CD4-positive, alpha-beta T cell treated with Interferon gamma for 1 hour (primary cell): ENCODE data around the gene EME2.
"Not testable (repeated sequence)": the region's sequence is repeated elsewhere in the genome, so short reads cannot be mapped to it uniquely, and the experiment has no call there.

Experiments used
- DNase-seq: peaks from one replicate; pipeline ENCODE4 v3.0.0-alpha.2; 2020

EME2 gene

DNA sequence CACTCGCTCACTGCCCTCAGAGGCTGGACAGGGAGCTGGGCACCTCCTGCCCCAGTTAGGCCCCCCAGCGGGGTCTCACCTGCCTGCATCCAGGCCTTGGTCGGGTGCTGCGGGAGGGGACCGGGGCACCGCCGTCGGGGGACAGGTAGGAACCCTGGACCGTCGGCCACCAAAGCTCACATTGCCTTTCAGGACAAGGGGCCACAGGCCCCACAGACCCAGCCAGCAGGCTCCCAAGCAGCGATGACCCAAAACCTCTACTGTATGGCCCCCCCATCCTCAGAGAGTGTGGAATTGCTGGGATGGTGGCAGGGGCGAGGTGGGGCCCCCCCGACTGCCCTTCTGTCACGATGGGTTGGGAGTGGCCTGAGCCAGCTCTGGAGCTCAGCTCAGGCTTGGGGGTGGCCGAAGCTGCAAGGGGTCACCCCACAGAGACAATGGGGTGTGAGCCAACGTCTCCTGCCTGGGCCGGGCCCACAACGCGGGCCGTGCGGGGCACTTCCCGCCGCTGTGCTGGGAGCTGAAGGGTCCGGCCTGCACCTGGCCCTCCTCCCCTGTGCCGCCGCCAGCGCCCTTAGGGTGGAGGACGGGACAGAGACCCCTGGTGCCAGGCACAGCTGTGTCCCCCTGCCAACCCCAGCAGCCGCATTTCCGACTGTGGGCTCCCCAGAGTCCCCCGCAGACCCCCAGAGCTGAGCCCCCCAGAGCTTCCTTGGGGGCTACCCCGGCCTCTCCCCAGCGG is 20.4 kb downstream of the EME2 start:
- DNase-seq, result no peak

DNA sequence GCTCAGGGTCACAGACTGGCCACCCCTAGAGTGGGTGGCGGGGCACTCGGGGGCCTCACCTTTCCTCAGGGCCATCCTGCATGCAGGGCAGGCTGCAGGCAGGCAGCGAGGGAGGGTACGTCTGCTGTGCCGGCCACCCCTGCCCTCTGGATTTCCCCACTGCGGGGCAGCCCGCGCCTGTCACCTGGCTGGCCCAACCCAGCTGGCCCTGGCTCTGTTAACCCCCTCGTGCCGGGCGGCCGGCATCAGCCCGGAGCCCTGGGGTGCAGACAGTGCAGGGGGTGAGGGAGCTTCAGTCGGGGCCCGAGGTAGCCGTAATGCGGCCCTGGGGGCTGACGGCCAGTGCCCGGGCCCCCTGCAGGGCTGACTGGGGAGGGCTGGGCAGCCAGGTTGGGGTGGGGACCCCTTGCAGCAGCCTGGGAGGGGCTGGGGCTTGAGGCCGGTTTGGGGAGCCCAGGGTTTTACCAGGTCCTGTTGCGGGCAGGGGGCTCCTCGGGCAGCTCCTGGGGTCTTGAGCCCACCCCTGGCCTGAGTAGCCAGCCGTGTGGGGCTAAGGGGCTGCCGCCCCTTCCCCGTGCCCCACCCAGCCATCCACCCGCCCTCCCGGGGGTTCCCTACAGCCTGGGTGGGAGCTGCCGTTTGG is 21.1 kb downstream of the EME2 start, which contains the start of gene IGFALS:
Gene IGFALS, minus strand, starts transcription at position 128 of the 643 bp plus-strand sequence. Its CDS starts 53 bp downstream, at position 75.
- DNase-seq, result no peak

DNA sequence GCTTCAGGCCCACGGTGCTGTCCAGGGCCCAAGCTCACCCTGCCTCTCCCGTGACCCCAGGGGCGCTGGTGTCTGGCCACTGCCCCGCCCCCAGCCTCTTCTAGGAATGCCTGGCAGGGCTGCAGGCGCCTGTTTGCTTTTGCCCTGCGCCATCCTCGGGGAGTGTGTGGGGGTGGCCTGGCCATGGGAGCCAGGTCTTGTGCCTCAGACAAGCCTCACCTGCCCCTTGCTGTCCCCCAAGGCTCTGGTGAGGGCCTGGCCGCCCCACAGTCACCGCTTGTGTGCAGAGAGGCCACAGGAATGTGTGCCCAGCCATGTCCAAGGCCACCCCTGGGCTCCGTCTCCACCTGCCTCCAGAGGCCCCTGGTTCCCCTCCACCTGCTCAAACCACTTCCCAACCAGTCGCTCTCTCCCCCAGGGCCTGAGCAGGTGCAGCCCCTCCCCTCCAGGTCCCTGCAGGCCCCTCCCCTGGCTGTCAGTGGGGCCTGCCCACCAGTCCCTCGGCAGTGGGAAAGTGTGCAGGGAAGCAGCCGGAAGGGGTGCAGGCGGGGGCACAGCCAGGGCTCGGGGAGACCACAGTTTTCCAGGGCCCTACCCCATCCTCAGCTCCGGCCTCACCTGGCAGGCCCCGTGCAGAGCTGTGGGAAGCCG is 21.7 kb downstream of the EME2 start:
- no peak for DNase-seq

DNA sequence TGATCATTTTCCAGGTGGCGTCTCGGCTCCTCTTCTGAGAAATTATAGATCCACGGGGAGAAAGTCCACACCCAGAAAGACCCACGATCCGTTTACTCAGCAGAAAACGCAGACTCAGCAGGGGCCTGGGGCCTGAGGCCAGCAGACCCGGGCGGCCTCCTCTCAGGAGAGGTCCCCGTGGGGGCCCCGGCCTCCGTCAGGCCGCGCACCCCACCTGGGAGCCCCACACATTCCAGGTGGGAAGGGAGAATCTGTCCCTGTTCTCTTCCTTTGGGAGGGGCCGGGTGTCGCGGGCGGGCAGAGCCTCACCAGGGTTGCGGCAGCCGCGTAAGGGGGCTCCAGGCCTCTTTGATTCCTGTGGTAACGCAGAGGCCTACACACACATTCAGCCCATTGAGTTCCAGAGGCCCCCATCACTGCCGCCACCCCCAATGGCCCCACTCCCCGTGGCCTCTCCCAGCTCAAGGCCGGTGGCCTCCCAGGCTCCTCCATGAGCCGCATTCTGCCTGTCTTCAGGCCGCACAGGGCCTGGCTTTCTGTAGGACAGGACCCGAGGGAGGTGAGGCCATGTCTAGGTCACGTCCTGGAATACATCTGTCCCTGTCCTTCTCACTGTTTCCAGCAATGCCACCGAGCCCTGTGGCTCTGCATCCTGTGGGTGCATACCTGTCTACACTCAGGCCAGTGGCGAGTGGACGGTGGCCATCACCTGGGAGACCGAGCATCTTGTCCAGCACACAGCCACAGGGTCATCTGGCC is 22.5 kb downstream of the EME2 start:
- no peak for DNase-seq

DNA sequence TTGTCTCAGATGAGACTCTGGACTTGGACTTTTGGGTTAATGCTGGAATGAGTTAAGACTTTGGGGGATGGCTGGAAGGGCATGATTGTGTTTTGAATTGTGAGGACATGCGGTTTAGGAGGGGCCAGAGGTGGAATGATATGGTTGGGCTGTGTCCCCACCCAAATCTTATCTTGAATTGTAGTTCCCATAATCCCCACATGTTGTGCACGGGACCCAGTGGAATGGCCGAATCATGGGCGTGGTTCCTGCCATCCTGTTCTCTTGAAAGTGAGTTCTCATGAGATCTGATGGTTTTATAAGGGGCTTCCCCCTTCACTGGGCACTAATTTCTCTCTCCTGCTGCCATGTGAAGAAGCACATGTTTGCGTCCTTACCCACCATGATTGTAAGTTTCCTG is 26.7 kb downstream of the EME2 start:
- DNase-seq, result not testable (repeated sequence)

DNA sequence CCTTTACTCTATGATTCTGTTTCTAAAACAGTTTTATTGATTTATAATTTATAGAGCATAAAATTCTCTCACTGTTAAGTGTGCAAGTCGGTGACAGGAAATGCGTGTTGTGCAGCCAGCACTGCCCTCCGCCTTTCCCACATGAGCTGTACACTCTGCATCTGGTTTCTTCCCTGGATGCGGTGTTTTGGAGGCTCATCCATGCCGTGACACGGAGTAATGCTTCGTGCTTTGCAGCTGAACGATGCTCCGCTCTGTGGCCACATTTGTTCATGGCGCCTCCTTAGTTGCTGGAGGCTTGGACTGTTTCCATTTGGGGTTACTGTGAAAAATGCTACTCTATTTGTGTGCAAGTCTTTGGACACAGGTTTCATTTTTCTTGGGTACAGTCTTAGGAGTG is 28.1 kb downstream of the EME2 start:
- no peak for DNase-seq

DNA sequence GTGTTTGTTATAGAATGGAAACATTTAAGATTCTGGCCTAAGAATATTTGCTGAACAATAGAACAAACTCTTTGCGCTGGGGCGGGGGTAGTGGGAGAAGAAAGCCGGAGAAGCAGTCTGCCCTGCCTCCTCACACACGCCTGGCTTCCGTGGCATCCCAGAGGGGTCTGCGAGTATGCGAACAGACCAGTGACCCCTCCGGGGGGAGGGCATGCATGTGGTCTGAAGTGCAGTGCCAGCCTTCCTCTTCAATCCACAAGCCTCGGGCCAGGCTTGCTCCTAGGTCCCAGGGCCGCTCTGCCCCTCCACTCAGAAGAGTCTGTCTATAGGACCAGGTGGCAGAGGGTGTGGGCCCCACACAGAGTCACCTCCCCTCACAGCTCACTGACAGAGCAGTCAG is 35.0 kb downstream of the EME2 start:
- no peak for DNase-seq

DNA sequence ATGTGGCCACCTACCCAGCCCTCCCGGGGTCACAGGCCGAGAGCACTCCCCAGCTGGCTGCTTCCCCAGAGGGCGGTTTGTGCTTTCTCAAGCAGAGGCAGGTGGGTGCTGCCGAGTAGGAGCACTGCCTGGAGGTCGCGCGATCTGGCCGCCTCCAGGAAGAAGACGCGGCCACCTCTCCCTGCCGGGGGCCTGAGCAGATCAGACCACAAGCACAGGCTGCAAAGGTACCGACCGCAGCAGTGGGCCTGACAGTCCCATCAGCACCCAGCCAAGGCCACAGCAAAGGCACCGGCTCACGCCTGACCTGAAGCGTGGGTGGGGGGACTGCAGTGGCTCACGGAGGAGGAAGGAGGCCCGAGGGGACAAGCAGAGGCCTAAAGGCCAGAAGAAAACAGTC is 36.1 kb downstream of the EME2 start:
- DNase-seq, result no peak

DNA sequence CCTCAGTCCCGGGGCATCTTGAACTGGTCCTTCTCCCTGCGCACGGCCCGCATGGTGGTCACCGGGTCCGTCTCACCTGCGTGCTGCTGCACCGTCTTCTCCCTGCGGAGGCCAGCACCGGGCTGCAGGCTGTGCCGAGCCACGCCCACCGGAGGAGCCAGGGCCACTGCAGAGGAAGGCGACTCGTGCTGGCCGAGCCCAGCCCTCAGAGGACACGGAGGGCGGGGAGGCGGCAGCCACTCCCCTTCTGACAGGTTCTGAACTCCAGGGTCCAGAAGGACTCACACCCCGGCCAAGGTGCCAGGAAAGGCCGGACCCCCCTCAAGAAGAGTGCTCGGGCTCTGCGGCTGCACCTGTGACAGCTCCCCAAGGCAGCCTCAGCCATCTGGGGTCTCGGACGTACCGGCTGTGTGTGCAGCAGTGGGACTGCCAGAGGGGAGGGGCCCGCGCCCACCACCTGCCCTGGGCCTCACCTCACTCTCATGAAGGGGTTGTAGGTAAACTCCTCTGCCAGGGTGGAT is 36.7 kb downstream of the EME2 start:
- no peak for DNase-seq

DNA sequence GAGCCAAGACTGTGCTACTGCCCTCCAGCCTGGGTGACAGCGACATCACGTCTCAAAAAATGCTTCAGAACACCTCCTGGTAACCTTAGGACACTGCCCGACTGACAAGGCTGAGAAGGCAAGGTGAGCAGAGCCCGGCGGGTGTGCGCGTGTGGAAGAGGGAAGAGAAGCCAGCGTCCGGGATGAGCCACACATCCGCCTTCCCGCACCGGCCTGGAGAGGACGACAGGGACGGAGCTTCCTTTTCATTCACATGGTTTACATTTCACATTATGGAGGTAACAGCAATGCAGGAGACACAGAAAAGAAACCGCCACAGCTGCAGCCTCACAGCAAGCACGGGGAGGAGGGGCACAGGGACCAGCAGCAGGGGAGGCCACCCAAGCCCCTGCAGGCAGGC is 37.5 kb downstream of the EME2 start:
- no peak for DNase-seq

DNA sequence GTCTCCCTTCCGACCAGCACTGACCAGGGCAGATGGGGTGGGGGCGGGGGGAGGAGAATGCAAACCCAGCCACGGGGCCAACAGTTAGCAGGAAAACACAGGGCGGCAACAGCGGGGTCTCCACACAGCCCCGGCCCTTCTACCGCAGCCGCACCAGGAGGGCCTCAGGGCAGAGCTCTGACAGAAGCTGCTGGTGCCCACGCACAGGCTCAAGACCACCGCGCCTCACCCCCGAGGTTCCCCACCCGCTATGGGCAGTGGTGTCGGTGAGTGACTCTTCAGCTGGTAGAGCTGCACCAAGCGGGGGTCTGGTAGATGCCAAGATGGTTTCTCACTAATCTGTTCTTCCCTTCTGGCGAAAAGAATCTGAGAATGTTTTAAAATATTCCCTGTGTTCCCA is 37.9 kb downstream of the EME2 start:
- no peak for DNase-seq

DNA sequence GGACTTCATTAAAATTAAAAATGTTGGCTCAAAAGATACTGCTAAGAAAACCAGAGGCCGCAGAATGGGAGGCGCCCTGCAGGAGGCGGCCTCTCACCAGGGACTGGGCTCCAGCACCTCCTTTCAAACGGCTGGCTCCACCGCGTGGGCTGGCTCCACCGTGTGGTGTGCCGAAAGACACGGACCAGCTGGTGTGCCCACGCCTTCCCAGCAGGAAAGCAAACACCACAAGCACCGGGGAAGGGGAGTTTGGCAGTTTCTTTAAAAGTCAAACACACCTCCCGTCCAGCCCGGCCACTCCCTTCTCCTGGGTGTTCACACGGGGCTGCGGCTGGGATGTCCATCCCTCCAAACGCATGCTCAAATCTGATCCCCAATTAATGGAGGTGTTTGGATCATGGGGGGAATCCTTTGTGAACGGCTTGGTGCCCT is 40.1 kb downstream of the EME2 start:
- DNase-seq, result peak; percentile 24

DNA sequence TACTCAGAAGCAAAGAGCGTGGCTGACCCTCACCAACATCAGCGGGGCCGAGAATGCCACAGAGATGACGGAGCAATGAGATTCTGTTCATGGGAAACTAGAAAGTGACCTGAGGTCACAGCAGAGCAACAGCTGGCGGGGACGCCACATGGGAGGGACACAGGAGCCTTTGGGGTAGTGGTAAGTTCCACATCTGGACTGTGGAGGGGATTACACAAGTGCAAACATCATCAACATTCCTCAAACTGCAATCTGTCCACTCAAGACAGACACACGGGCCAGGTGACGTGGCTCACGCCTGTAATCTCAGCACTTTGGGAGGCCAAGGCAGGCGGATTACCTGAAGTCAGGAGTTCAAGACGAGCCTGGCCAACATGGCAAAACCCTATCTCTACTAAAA is 42.9 kb downstream of the EME2 start:
- DNase-seq, result no peak

DNA sequence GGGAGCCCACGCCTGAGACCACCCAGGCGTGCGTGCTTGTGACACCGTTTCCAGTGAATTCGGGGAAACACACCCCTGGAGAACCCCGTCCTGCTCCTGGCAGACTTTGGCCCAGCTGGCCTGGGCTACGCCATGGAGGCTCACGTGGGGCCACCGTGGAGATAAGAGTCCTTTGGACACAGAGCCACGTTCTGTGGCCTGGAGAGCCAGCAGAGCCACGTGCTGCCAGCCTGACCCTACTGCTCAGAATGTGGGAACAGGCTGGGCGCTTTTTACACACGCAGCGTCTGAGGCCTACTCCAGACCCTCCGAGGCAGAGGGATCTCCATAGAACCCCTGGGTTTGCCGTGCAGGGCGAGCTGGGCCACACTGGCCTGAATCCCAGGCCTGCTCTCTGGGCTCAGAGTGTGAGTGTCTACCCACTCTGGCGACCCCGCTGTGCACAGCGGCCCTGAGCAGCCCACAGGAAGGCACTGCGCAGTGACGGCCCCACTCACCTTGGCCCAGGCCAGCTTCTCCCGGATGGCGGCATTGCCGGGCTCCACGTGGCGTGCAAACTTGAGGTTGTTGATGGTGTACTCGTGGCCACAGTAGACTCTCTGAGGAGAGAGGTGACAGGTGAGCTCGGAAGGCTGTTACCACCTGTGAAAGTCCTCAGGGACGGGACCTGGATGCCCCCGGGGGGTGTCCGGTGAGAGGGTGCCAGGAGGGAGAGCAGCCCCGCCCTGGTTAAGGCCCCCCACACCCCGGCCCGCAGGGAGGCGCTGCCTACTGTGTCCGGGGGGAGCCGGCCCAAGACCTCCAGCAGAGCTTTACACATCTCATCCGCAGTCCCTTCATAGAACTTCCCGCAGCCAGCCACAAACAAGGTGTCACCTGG is 44.0 kb downstream of the EME2 start:
- no peak for DNase-seq

DNA sequence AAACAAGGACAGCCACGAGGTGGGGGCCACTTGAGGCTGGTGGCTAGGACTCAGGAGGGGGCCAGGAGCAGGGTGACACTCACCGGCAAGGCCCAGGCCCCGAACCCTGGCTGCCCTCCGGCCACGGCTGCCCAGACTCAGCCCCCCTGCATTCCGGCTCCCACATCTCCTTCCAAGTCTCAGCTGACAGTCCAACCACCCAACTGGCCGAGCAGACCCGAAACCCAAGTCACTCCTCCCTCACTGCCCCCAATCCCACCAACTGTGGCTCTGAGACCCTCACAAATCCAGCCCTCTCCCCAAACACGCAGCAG is 44.6 kb downstream of the EME2 start:
- no peak for DNase-seq

DNA sequence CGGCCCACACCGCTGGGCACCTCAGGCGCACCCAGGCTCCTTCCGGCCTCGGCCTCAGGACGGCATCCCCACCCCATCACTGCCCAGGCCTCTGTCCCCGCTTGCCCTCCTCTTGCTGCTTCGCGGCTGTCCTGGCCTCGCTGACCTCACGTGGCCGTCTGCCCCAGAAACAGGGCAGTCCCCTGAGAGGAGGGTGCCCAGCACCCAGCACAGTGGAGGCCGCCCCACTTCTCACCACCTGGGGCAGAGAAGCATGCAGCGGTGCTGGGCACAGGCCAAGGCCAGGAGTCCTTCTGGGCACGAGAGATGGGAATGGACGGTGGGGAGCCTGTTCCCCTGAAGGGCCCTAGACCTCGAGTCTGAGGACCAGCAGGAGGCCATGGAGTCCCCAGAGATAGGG is 45.1 kb downstream of the EME2 start:
- DNase-seq, result no peak

DNA sequence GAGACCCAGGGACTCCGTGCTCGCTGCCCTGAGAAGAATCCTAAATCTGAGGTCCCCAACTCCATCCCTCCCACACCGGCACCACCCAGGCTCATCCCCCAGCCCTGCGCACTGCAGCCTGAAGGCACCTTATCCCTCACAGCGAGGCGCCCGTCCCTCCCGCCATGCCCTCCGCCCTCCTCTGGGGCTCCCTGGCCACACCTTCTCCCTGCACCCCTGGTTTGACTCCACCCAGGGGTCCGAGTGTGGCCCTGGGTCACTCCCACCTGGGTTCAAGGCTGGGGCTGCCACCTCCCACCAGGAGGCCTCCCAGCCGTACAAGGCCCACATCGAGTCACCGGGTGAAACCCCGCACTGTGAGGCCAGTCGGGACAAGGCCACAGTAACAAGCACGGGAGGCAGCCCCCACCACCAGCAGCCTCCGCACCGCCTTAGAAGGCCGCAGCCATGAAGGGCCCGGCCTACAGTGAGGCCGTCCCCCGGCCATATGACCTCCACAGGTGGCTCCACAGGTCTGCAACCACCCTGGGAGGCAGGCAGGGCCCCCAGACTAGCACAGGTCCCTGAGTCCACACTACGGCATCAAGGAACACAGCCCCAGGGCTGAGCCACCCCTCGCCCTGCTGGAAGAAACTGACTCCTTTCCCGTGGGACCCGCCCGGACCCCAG is 45.7 kb downstream of the EME2 start:
- no peak for DNase-seq

DNA sequence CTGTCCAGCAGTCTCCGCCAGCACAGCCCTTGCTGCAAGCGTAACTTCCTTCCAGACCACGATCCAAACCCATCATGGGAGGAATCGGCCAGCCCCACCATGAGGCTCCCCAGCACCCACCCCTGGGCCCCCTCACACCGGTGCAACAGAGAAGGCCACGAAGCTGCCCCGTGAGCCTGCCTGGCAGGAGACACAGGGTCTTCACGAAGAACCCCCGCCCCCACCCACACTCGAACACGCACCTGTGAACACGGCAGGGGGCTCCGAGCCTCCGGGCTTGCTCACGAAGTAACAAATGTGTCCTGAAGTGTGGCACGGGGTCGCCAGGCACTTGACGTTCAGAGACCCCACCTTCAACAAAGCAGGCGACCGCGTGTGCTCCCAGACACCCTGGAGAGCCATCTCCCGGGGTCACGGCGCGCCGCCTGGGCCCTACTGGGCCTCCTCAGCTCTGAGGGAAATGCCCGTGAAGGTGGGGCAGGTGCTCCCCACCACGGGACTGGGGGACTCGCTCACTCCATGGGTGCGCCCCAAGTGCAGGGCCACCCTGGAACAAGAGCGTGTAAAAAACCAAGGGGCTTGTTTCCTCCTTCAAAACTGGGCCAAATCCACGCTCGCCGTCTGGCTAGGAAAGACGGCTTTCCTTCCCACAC is 46.4 kb downstream of the EME2 start:
- DNase-seq, result no peak

DNA sequence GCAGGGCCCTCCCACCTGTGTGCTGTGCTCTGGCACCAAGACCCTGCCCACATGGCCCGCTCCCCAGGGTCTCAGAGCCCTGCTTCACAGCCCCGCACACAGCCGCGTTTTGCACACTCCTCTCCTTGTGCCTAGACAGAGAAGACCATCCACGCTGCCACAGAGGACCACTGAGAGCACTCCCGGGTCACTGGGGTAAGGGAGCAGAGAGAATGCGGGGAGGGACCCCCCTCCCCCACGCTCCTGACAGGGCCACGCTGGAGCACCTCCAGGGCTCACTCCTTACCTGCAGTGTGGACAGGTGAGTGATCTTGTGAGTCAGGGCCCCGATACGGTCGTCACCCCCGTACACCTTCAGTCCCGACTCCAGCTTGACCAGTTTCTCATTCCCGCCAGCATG is 47.0 kb downstream of the EME2 start:
- no peak for DNase-seq

DNA sequence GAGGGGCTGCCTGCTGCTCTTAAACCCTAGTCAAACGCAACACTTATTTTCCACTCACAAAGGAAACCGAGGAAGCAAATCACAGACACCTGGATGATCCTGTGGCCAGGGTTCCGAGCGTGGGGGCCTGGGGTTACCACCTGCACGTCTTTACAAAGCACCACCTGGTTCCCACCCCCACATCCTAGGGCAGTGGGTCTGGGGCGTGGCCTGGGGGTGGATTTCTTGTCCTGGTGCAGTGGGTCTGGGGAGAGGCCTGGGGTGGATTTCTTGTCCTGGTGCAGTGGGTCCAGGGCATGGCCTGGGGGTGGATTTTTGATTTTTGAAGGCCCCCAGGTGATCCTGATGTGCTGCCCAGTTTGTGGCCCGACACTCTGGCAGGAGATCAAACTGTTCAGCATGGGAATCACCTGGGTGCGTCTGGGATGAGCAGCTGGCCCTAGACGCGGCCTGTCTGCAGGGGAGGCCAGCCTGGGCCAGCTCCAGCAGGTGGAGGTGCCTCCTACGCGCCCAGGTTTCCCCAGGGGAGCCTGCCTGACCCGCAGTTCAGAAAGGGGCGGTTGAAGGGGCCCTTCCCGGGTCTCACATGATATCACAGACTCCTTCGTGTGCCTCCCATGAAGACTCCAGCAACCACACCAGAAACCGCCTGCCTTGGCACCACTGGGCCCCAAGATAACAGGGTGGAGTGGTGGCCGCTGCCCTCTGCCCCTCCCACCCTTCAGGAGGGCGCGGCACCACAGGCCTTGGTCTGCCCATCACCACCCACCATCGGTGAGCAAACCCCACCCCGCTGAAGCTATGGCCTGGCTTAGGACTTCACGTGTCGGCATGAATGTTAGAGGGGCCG is 47.7 kb downstream of the EME2 start:
- DNase-seq, result no peak
